ENCODE data around the gene COL4A1. TPM values are rescaled to one million over a fixed set of nuclear protein-coding genes. Genes with fewer than 3 reads are reported as not detected.
A peak's percentile ranks its signal among the peaks of the same experiment; 100 is the strongest.

The COL4A1 gene
- polyA plus RNA-seq, 1 donor (not counting 4 experiments of a cell fraction or from before 2014, with no cell fraction given) = 22.3 TPM

DNA sequence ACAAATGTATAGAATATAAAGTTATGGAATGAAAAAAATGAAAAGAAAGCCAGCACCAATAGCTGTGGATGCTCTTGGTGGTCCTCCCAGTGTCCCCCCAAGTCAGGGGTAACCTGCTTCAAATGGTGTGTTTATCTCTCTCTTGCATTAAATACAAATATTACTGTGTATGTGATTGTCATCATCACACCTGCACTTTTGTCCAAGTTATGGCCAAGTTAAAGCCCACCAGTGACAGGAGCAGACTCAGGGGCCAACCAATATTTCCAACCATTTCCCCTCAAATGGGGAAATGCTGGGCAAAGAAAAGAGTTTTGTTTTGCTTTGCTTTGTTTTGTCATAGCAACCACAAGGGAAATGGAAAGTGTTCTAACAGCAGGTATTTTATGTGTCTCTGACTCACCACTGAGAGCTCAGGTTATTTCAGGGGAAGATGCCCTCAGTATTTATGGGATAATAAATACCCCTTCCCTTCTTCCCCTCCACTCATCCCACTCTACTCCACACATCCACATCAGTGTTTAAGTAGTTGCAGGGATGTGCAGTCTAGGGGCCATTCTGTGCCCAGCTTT lies 133.6 kb downstream of the COL4A1 start:
- Histone ChIP-seq H3K4me3 (ENCODE audit: control insufficient read depth in 2 of 3, extremely low read depth in 1 of 3, insufficient read depth in 2 of 3, low read depth in 1 of 3, low read length in 3 of 3) (no peak overlapping the region), H3K4me2 (ENCODE audit: control insufficient read depth, extremely low read depth, insufficient read depth, low read depth, low read length) (no peak overlapping the region), H3K9ac (ENCODE audit: control insufficient read depth, extremely low read depth, insufficient read depth, low read length) (no peak overlapping the region), H4K20me1 (ENCODE audit: control insufficient read depth, extremely low read depth, insufficient read depth, low read length) (no peaks in the 10 kb centered on the region), H3K36me3 (ENCODE audit: control insufficient read depth in 2 of 2, extremely low read depth in 1 of 2, insufficient read depth in 2 of 2, low read length in 2 of 2) (peaks cover 14 to 19% of the 10 kb centered on the region in 2 experiments), H3K27me3 (ENCODE audit: control insufficient read depth, extremely low read depth, insufficient read depth, low read length) (no peaks in the 10 kb centered on the region), H3K9me1 (ENCODE audit: control insufficient read depth, extremely low read depth, insufficient read depth, low read length) (no peaks in the 10 kb centered on the region), H3K9me3 (ENCODE audit: control insufficient read depth, low read depth, low read length) (no peaks in the 10 kb centered on the region), H3K27ac (ENCODE audit: control insufficient read depth, insufficient read depth, low read length) (peak overlapping the region; percentile 0), H3K4me1 (ENCODE audit: control insufficient read depth, extremely low read depth, insufficient read depth, low read length) (no peaks in the 10 kb centered on the region), H2AFZ (ENCODE audit: control insufficient read depth, low read length) (no peak overlapping the region), H3K79me2 (ENCODE audit: control insufficient read depth, insufficient read depth, low read length) (no peaks in the 10 kb centered on the region)
- no peak for DNase-seq (ENCODE audit: low read depth, low spot score)
- TF ChIP-seq EZH2 (IDR thresholded peaks at IDR 0.05; ENCODE audit: low read length) (no peak), CTCF (optimal IDR thresholded peaks at IDR 0.05 in 1 of 3, IDR thresholded peaks at IDR 0.05 in 1 of 3, conservative IDR thresholded peaks at IDR 0.05 in 1 of 3; ENCODE audit: extremely low read depth in 1 of 3, insufficient read depth in 2 of 3, low read length in 3 of 3) (no peak)
- no peak for FAIRE-seq
- dilution Hi-C loops (cut with MboI; ENCODE audit: extremely low pct_ligation_motif_present, low sequenced_read_pairs) = no loop called here

DNA sequence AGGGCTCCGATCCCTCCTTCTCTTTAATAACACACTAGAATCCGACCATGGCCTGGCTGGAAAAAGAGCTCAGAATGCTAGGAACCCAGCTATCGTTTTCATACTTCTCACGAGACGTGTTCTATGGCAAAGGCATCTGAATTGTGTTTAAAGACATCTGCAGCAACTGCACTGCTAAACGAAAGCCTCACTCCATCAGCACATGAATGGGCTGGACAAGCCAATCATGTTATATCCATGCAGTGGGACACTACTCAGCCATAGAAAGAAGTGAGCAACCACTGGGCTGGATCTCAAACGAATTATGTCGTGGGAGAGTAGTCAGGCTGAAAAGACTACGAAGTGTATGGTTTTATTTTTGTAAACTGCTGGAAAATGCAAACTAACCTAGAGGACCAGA lies 136.1 kb downstream of the COL4A1 start:
- H4K20me1 ChIP-seq (ENCODE audit: control insufficient read depth, extremely low read depth, insufficient read depth, low read length) = no peaks in the 10 kb centered on the region
- DNase-seq (ENCODE audit: low read depth, low spot score) (no peak), FAIRE-seq (no peak)
- no peak overlapping the region for H3K4me3 ChIP-seq (ENCODE audit: control insufficient read depth in 2 of 3, extremely low read depth in 1 of 3, insufficient read depth in 2 of 3, low read depth in 1 of 3, low read length in 3 of 3)
- H3K27ac ChIP-seq (ENCODE audit: control insufficient read depth, insufficient read depth, low read length) = no peak overlapping the region
- H3K27me3 ChIP-seq (ENCODE audit: control insufficient read depth, extremely low read depth, insufficient read depth, low read length) = no peaks in the 10 kb centered on the region
- no peaks in the 10 kb centered on the region for H3K79me2 ChIP-seq (ENCODE audit: control insufficient read depth, insufficient read depth, low read length)
- no peaks in the 10 kb centered on the region for H3K9me1 ChIP-seq (ENCODE audit: control insufficient read depth, extremely low read depth, insufficient read depth, low read length)
- peaks cover 8% of the 10 kb centered on the region for H3K4me1 ChIP-seq (ENCODE audit: control insufficient read depth, extremely low read depth, insufficient read depth, low read length)
- TF ChIP-seq CTCF (optimal IDR thresholded peaks at IDR 0.05 in 1 of 3, IDR thresholded peaks at IDR 0.05 in 1 of 3, conservative IDR thresholded peaks at IDR 0.05 in 1 of 3; ENCODE audit: extremely low read depth in 1 of 3, insufficient read depth in 2 of 3, low read length in 3 of 3) = no peak
- TF ChIP-seq EZH2 (IDR thresholded peaks at IDR 0.05; ENCODE audit: low read length) = no peak
- dilution Hi-C loops (cut with MboI; ENCODE audit: extremely low pct_ligation_motif_present, low sequenced_read_pairs) = no loop called here
- H2AFZ ChIP-seq (ENCODE audit: control insufficient read depth, low read length) = no peak overlapping the region
- H3K36me3 ChIP-seq (ENCODE audit: control insufficient read depth in 2 of 2, extremely low read depth in 1 of 2, insufficient read depth in 2 of 2, low read length in 2 of 2) = peaks cover 16 to 24% of the 10 kb centered on the region in 2 experiments
- no peaks in the 10 kb centered on the region for H3K9me3 ChIP-seq (ENCODE audit: control insufficient read depth, low read depth, low read length)
- H3K4me2 ChIP-seq (ENCODE audit: control insufficient read depth, extremely low read depth, insufficient read depth, low read depth, low read length) = no peak overlapping the region
- no peak overlapping the region for H3K9ac ChIP-seq (ENCODE audit: control insufficient read depth, extremely low read depth, insufficient read depth, low read length)

All from keratinocyte (primary cell).